Osteocyte (in vitro differentiated cells): ENCODE measurements around the gene RPL13. TPM values are rescaled to one million over a fixed set of nuclear protein-coding genes. Genes with fewer than 3 reads are reported as not detected.
"Not testable (repeated sequence)": the region's sequence is repeated elsewhere in the genome, so short reads cannot be mapped to it uniquely, and the experiment has no call there.

Experiments used
- DNase-seq: peaks from one replicate; pipeline ENCODE4 v3.0.0; 2021; ENCODE audit warnings: mixed read lengths; ENCODE audit not compliant: unreplicated experiment; ENCODE audit errors: extremely low spot score
- H3K27ac Mint-ChIP-seq: one replicate; pipeline ENCODE4 v1.8.0; 2021; ENCODE audit warnings: mild to moderate bottlenecking, mixed read lengths; ENCODE audit not compliant: unreplicated experiment
- H3K27me3 Mint-ChIP-seq: one replicate; pipeline ENCODE4 v1.8.0; 2021; ENCODE audit warnings: mixed read lengths; ENCODE audit not compliant: unreplicated experiment
- H3K36me3 Mint-ChIP-seq: one replicate; pipeline ENCODE4 v1.8.0; 2021; ENCODE audit warnings: mixed read lengths; ENCODE audit not compliant: unreplicated experiment
- H3K4me1 Mint-ChIP-seq: one replicate; pipeline ENCODE4 v1.8.0; 2021; ENCODE audit warnings: mixed read lengths; ENCODE audit not compliant: unreplicated experiment
- H3K4me3 Mint-ChIP-seq: one replicate; pipeline ENCODE4 v1.8.0; 2021; ENCODE audit warnings: mild to moderate bottlenecking, moderate library complexity, mixed read lengths; ENCODE audit not compliant: unreplicated experiment
- H3K9me3 Mint-ChIP-seq: one replicate; pipeline ENCODE4 v1.8.0; 2021; ENCODE audit warnings: mixed read lengths; ENCODE audit not compliant: unreplicated experiment
- CTCF ChIP-seq: fragments of 200-600 bp; sonication (generic); IDR thresholded peaks from 2 replicates; pipeline ENCODE4 v1.5.0; 2021; ENCODE audit warnings: antibody characterized with exemption, mild to moderate bottlenecking, moderate library complexity
- total RNA-seq: library from RNA; stranded (reverse); gene quantifications from 2 replicates; pipeline ENCODE4 v1.2.1, GENCODE V29; 2021

The RPL13 gene
- total RNA-seq, 1 donor from 2014 or later: 1,785 TPM

- Mint-ChIP-seq H3K27ac (no peak overlapping the region), H3K4me1 (peaks cover 32% of the 10 kb centered on the region), H3K36me3 (peaks cover 5% of the 10 kb centered on the region), H3K27me3 (no peaks in the 10 kb centered on the region), H3K4me3 (no peak overlapping the region), H3K9me3 (no peaks in the 10 kb centered on the region)
- no peak for TF ChIP-seq CTCF
- no peak for DNase-seq
Measured at GRCh38 chr16:89569506-89570341, 9.2 kb downstream of the RPL13 start.

GRCh38 chr16:89570342-89570923 is 10.0 kb downstream of the RPL13 start:
- DNase-seq: no peak

GRCh38 chr16:89570983-89571598 is 10.6 kb downstream of the RPL13 start:
- H3K27ac Mint-ChIP-seq, H3K36me3 Mint-ChIP-seq, H3K4me3 Mint-ChIP-seq, DNase-seq, H3K27me3 Mint-ChIP-seq, H3K9me3 Mint-ChIP-seq: not testable (repeated sequence)
- H3K4me1 Mint-ChIP-seq: peaks cover 20% of the 10 kb centered on the region

More at GRCh38 chr16:89570342-89570923, 10.0 kb downstream of the RPL13 start:
- H3K27ac Mint-ChIP-seq: no peak overlapping the region
- no peak overlapping the region for H3K4me3 Mint-ChIP-seq
- no peak for TF ChIP-seq CTCF
- no peaks in the 10 kb centered on the region for H3K27me3 Mint-ChIP-seq
- H3K9me3 Mint-ChIP-seq: no peaks in the 10 kb centered on the region
- H3K36me3 Mint-ChIP-seq: peaks cover 2% of the 10 kb centered on the region
- peaks cover 26% of the 10 kb centered on the region for H3K4me1 Mint-ChIP-seq

GRCh38 chr16:89571636-89572035 is 11.2 kb downstream of the RPL13 start:
- Mint-ChIP-seq H3K27me3 (no peaks in the 10 kb centered on the region), H3K9me3 (no peaks in the 10 kb centered on the region), H3K4me1 (peaks cover 16% of the 10 kb centered on the region), H3K4me3 (no peak overlapping the region), H3K27ac (no peak overlapping the region), H3K36me3 (peaks cover 2% of the 10 kb centered on the region)
- TF ChIP-seq CTCF: no peak
- no peak for DNase-seq

- Mint-ChIP-seq H3K27me3 (no peaks in the 10 kb centered on the region), H3K4me3 (no peak overlapping the region), H3K36me3 (peaks cover 2% of the 10 kb centered on the region), H3K9me3 (no peaks in the 10 kb centered on the region), H3K27ac (no peak overlapping the region), H3K4me1 (peaks cover 16% of the 10 kb centered on the region)
- no peak for TF ChIP-seq CTCF
- DNase-seq: no peak
Measured at GRCh38 chr16:89572073-89572484, 11.6 kb downstream of the RPL13 start.
